ENCODE results near the gene C1orf141.
"Not testable (repeated sequence)": the region's sequence is repeated elsewhere in the genome, so short reads cannot be mapped to it uniquely, and the experiment has no call there.

The C1orf141 gene

DNA sequence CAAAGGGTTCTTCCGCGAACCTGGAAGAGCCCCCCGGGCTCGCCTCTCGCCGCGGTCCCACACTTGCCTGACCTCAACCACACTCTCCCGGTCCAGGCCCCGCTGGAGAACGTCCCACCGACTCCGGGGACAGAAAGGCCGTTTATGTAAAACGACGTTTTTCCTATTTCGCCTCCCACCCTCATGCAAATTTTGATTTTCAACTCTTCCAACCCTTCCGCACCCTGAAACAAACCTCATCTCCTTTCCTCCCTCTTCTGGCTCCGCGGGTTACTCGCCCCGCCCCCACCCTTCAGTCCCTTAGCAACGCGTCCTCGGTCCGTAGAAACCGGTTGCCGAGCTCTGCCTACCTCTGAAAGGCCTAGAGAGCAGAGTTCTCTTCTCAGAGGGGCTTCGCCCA is at the start of gene C1orf141:
Gene C1orf141 (minus strand): TSS at position 276 of the 400 bp plus-strand sequence. CDS start 7,730 bp downstream, outside the sequence.
- peak; percentile 20 to 26 for DNase-seq

DNA sequence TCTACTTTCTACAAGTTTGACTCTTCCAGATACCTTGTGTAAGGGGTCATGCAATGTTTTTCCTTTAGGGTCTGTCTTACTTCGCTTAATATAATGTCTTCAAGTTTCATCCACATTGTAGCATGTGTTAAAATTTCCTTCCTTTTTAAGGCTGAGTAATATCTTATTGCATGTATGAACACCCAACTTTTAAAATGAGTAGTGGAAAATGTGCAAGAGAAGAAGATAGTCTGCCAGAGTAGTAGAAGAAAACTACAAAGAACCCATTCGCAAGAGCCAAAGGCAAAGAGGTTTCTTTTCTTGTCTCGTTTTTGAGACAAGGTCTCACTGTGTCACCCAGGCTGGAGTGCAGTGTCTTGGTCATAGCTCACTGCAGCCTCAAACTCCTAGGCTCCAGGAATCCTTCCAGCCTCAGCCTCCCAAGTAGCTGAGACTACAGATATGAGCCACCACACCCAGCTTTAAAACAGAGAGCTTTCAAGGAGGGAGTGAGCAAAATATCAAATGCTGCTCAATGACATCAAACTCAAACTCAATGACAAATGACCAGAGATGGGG is 40.8 kb upstream of the C1orf141 start:
- DNase-seq, result peak in 1 of 2 experiments; percentile 36

DNA sequence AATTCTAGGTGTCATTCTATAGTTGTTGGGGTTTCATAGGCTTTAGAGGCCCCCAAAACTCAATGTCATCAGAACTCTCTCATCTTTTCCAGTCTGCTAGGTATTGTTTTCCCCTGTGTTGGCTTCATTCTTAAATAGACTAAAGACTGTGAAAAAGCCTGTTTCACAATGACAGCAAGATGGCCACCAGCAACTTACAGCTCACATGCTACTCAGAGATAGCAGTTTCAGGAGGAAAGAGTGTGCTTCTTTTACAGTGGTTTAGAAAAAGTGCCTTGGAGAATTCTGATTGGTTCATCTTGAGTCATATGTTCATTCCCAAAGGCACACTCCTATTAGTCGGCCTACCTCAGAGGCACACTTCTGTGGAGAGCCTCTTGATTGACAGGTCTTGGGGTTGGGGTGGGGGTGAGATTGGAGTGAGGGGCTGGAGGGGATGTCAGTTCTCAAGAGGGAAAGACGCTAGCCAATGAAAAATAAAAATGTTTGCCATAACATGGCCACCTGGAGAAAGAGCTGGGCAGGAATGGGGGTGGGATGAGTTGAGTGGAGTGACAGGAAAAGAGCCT is 40.0 kb upstream of the C1orf141 start:
- peak in 1 of 2 experiments; percentile 32 for DNase-seq

DNA sequence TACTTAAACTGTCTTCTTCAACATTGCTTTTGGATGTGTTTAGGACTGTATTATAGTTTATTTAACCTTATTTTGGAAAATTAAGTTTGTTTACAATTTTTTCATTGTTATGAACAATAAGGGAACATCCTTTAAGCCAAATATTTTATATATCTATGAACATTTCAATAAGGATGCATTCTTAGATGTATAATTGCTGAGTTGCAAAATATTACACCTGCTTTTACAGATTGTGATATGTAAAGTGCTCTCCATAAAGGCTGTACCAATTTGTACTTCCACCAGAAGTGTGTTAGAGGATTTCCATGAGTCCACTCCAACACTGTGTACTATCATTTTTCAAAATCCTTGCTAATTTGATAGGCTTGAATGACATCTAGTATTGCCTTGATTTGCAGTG is 39.2 kb upstream of the C1orf141 start:
- DNase-seq, result no peak

DNA sequence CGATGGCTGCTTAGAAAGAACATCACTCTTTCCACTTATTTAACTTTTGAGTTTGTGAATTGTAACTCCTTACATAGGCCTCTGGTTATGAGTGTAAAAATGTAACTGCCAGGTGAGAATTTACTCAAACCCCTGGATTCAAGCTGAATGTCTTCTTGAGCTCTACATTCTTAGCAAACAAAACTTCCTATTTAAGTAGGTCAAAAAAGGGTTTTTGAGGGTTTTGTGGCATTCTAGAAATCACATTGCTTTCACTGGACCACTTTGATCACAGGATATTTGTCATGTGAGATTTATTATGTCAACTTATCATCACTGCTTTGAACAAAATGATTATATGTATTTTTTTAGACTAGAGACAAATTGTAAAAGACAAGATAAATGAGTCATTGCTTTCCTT is 37.2 kb upstream of the C1orf141 start:
- no peak for DNase-seq

DNA sequence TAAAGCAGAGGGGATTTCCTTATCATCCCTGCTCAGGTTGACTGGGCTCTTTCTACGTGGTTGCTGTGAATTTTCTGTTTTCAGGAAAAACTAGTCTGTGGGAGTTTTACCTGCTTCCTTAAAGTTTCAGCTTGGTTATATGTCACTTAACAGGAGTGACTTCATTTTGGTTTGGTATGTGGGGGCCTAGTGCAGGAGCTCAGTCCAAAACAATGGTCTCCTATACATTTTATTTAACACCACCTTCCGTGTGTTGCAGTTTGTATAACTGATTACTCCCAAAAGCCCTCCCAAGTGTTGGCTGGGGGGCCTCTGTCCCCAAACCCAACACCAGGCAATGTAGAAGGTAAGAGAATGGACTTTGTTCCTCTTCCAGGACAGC is 36.8 kb upstream of the C1orf141 start:
- peak in 1 of 2 experiments; percentile 32 for DNase-seq

DNA sequence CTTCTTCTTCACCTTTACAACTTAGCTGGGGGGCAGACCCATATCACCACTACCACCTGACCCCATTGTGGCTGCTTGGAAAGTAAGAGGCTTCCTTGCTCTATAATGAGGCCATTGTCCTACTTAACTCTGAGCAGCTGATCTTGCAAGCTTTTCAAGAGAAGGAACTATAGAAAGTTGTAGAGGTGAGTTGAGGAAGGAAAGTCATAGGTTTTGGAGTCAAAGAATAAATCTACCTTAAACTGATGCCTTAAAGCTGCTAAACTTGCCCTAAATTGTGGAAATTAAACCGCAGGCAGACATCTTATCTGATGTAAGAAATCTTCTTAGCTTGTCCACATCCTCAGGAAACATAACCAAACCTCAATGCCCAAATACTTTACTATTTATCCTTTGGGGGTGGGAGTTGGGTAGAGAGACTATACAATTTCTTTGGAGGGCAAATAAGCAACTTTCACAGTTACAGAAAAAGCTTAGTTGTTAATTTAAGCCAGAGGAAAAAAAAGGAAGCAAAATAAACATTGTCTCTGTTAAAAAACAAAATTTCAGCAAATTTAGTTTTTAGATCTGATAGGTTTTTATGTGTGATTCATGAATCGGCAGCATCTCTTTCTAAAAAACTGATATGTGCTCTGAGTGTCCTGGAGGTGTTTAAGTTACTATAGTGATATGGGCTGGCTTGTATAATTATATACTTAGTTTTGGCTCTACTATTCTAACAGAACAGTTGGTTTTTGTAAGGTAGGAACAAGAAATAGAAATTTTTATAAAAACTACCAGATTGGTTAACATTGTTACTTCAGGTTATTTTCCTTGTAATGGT is 36.2 kb upstream of the C1orf141 start:
- DNase-seq, result no peak

DNA sequence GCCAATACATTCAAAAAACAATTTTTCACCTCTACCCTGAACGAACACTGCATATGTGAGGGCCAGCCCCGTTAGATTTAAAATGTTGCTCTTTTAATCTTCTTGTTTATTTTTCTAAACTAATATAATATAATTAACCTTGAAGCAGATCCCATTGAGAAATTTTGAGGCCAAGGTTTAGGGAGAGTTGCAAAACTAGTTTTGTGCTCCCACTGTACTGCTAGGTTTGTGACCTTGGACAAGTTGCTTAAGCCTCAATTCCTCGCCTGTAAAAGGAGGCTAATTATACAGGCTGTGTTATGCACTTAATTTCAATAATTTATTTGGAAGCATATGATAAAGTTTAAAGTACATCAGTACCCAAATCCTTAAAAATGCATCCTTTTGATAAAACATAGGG is 35.2 kb upstream of the C1orf141 start:
- DNase-seq, result no peak

DNA sequence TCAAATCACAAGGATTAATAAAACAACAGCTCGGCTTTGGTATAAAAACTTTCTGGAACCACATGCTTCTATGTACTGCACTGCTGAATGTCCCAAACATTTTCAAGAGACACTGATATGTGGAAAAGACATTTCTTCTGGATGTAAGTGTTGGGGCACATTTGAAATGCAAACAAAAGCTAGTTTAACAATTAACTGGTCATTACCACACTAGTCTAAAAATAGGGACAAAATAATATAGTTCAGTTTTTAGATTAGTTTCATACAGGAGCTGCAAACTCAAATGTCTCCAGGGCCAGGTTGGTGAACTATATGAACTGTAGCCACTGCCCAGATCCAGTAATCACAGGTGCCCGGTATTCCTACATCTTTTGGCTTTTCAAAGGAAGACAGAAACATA is 34.7 kb upstream of the C1orf141 start:
- DNase-seq, result no peak

DNA sequence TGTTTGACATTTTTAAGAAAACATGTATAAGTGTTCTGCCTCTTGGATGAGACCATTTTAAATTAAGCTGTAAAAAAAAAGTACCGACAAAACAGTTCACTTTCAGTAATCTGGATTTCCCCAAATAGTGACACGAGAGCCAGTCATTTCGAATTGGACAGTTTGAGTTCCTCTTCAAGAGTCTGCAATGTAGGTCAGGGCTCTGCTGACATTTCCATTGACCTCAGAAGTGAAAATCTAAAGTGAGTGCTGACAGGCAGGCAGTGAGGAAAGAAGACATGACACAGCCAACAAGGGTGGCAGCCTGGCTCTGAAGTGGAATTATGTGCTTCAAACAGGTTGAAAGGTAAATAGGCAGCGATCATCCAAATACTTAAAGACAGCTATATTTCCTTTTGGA is 31.4 kb upstream of the C1orf141 start, which contains the start of gene IL23R:
Gene IL23R (plus strand): TSS at position 259 of the 400 bp plus-strand sequence. CDS start 1,667 bp downstream, outside the sequence.
- peak in 1 of 2 experiments; percentile 61 for DNase-seq

DNA sequence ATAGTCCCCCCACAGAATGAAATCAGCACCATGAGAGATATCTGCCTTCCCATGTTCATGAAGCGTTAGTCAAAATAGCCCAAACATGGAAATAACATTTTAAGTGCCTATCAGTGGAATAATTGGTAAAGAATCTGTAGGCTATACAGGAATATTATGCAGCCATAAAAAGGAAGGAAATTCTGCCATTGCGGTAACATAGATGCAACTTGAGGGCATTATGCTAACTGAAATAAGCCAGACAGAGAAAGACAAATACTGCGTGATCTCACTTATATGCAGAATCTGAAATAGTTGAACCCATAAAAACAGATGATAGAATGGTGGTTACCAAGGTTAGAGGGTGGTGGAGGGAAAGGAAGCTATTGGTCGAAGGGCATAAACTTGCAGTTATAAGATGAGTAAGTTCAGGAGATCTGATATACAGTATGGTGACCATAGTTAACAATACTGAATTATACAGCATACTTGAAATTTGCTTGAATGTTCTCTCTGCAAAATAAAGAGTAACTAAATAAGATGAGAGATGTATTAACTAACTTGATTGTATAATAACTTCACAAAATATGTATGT is 30.8 kb upstream of the C1orf141 start:
- no peak for DNase-seq

DNA sequence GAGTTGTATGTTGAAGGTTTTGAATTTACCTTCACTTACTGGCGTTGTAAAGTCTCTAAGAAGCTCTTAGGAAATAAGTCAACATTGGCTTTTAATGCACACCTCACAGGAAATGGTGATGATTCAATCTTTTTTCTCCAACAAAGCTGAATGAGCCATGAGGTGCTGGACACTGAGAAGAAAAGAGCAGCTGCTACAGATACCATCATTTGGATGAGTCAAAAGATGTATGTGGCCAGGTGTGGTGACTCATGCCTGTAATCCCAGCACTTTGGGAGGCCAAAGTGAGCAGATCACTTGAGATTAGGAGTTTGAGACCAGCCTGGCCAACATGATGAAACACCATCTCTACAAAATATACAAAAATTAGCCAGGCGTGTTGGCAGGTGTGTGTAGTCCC is 28.2 kb upstream of the C1orf141 start:
- peak; percentile 36 to 61 for DNase-seq

DNA sequence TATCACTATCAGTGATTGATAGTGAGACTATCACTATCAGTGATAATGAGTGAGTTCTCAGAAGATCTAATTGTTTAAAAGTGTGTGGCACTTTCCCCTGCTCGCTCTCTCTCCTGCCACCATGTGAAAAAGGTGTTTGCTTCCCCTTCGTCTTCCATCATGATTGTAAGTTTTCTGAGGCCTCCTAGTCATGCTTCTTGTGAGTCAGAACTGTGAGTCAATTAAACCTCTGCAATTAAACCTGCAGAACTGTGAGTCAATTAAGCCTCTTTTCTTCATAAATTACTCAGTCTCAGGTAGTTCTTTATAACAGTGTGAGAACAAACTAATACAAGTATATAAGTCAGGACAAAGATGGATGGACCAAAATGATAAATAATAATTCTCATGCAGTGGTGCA is 24.5 kb upstream of the C1orf141 start:
- DNase-seq, result peak in 1 of 2 experiments; percentile 56

DNA sequence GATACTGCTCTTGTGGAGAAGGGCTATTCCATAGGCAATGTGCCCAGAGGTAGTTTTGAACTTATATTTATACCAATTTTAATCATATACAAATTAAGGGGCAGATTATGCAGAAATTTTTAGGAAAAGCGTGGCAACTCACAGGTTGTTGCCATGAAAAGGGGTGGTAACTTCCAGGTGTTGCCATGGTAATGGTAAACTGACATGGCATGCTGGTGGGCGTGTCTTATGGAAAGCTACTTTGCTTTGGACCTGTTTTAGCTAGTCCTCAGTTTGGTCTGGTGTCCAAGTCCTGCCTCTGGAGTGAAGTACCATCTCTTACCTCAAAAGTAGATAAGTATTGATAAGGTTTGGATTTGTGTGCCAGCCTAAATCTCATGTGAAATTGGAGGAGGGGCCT is 23.6 kb upstream of the C1orf141 start:
- DNase-seq, result peak in 1 of 2 experiments; percentile 42

DNA sequence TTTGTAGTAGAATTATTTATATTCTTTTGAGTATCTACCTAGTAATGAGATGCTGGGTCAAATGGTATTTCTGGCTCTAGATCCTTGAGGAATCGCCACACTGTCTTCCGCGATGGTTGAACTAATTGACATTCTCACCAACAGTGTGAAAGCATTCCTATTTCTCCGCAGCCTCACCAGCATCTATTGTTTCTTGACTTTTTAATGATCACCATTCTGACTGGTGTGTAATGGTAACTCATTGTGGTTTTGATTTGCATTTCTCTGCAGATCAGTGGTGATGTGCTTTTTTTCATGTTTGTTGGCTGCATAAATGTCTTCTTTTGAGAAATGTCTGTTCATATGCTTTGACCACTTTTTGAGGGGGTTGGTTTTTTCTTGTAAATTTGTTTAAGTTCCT is 16.2 kb upstream of the C1orf141 start:
- DNase-seq, result no peak

DNA sequence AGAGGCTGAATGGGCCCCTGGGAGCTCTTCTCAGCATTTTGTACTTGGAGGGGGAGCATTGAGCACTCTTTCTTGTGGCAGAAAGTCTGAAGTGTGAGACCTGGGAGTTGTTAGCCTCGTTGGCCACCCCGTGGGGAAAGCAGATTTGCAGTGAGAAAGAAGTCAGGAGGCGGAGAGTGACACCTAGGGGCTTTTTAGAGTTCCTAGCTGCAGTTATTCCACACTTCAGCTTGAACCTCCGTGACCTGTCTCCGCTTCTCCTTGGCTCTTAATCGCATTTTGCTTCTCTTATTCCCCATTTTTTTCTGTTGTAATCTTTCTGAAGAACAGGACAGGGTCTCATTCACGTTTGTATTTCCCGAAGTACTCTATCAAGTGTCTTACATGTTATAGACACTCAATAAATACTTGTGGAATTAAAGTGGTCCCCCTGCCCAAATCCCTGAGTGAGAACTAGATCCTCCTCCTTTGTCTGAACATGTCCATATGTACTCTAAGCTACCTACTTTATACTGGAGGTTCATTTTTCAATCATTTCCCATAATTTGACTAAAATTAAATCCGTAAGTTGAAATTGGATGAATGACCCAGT is 14.5 kb upstream of the C1orf141 start:
- DNase-seq, result peak; percentile 54 to 69

DNA sequence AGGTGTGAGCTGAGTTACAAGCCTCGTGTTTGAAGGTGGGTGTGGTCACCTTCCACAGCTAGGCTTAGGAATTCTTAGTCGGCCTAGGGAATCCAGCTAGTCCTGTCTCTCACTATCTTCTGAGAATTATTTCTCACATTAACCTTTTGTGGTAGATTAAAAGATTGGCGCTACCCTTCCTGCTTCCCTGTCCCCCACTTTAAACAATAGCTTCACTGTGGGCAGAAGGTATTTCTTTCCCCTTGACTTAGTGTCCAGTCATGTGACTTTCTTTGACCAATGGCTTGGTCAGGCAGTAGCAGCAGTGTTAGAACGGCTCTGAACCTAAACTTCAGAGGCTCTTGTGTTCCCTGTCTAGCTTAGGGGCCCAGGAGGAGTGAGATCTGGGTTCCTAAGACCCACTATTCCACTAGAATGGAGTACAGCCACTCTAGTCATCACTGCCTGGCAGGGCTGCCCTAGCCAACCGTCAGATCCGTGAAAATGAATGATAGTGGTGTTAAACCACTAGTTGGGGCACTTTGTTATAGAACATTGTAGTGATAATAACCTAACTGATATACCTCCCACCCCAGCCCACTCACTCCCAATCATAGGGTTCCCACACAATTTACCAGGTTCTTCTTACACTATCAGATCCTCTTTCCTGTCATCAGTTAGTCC is 13.9 kb upstream of the C1orf141 start:
- no peak for DNase-seq

DNA sequence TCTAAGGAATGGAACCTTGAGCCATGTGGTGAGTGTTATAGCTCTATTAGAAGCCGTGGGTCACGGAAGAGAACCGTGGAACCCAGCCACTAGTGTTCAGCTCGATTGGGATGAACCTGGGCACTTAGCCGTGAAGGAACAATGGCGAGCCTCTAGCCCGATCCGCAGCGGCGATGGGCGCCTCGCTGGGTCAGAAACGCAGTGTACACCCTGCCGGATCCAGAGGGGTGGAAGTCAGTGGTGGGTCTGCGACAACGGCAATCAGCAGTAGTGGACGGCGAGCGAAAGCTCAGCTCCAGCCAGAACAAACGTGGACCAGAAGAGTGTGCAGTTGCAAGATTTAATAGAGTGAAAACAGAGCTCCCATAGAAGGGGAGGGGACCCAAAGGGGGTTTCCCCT is 13.2 kb upstream of the C1orf141 start:
- DNase-seq, result not testable (repeated sequence)

DNA sequence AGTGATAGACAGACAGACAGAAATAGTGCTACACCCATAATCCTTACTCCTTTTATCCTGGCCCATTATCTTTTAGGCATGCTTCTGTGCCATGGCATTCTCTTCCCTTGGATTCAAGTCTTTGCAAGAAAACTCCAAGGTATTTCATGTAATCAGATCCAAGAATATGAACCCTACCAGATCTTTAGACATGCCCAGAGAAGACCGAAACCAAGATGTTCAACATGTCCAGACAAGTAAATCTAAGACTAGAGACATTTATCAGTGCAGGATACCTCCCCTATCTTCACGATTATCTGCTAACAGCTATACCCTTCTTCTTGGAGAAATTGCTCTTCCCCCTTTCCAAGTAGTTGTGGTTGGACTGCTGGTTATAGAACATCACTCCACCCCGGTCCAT is 11.8 kb upstream of the C1orf141 start:
- no peak for DNase-seq

DNA sequence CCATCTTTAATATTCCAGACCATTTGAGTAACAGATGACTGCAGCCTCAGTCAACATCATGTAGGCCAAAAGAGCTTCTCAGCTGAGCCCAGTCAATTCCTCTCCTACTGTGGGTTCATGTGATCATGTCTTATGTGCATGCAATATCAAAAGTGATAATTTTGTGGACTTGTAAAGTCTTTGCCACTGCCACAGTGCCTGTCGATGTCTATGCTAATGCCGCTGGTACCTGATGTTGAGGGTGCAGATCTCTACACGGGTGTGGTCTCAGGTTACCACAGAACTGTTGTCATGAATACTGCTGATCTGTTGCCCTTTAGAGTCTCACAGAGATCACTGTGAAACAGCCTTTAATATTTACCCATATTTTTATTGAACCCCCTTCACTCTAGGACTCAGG is 11.3 kb upstream of the C1orf141 start:
- no peak for DNase-seq

DNA sequence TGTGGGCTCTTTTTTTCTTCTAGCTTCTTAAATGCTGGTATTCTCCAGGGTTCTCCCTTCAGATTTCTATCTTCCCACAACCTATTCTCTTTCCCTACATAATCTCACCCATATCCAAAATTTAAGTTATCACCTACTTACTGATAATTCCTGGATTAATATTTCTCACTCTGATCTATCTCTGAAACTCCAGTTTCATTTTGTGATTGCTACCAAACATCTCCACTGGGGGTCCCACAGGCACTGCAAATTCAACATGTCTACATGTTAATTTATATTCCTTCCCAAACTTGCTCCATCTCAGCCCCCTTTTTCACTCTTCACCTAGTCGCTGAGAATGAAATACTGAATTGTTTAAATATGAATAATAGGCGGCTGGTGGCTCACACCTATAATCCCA is 9.9 kb upstream of the C1orf141 start:
- peak in 1 of 2 experiments; percentile 25 for DNase-seq

DNA sequence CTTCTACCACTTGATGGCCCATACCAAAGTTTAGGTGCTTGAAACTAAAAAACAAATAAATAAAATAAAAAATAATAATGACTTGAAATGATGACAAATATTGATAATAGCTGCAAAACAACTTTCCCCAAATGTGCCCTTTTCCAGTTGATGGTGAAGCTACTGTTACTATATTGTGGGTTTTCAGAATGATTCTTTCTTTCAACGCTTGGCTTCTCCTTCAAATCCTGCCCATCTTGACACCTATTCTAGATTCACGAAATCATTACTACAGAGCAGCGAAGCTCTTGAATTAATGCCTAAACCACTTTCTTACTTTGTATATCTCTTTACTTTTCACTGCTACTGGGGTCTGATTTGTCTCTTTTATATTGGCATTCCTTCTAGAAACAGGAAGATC is 9.2 kb upstream of the C1orf141 start:
- no peak for DNase-seq

DNA sequence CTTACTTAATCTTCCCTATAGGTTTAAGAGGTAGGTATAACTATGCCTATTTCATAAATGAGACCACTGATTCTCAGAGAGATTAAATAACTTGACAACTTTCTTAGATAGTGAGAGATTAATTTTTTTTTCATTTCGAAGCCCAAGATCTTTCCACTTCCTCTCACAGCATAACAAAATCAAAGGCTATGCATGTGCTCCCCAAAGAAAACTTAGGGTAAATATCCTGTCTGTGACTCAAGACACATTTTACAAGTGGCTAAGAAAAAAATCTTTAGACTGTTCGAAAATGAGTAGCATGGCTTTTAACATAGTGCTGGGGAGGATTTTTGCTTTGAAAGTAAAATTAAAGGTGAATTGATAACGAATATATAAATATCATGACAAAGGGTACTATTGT is 8.2 kb upstream of the C1orf141 start:
- no peak for DNase-seq

Measured in activated CD4-positive, alpha-beta T cell treated with anti-CD3 and anti-CD28 coated beads, Interleukin-2, amount 50 U/mL, for 48 hours (primary cell).